Lung (tissue), 12 donors: ENCODE data around the gene ZNF618. TPM values are rescaled to one million over a fixed set of nuclear protein-coding genes. Genes with fewer than 3 reads are reported as not detected.

ENCODE experiments used
- ATAC-seq: fragments of 200-7000 bp; cut with Tn5 transposase; one replicate; pipeline ENCODE4 v1.9.1; 2020; ENCODE audit warnings: moderate number of reproducible peaks; ENCODE audit not compliant: insufficient read depth, low FRiP score
- DNase-seq, 3 donors: peaks; one replicate each; pipeline ENCODE4 v3.0.0-alpha.2; 2013 to 2017
- H3K27ac ChIP-seq, 2 donors: one replicate each; pipeline ENCODE4 v1.5.1; 2013; ENCODE audit warnings: mild to moderate bottlenecking in 2 of 2, moderate library complexity in 2 of 2, control low read depth in 1 of 2, inconsistent platforms in 1 of 2, low read depth in 1 of 2, low read length in 1 of 2
- H3K27me3 ChIP-seq, 3 donors: one replicate each; pipeline ENCODE4 v1.5.1; 2013; ENCODE audit warnings: low read length in 2 of 3; ENCODE audit not compliant: control insufficient read depth in 3 of 3, insufficient read depth in 3 of 3
- H3K36me3 ChIP-seq, 4 donors: one replicate each; pipeline ENCODE4 v1.5.1; 2013; ENCODE audit warnings: low read length in 4 of 4, mild to moderate bottlenecking in 1 of 4, moderate library complexity in 1 of 4; ENCODE audit not compliant: control insufficient read depth in 4 of 4, insufficient read depth in 4 of 4
- H3K4me1 ChIP-seq, 5 donors: one replicate each; pipeline ENCODE4 v1.5.1; 2013; ENCODE audit warnings: low read length in 5 of 5, mild to moderate bottlenecking in 2 of 5, moderate library complexity in 1 of 5; ENCODE audit not compliant: control insufficient read depth in 5 of 5, insufficient read depth in 5 of 5
- H3K4me3 ChIP-seq: one replicate; pipeline ENCODE4 v1.5.1; 2013; ENCODE audit warnings: mild to moderate bottlenecking, control low read depth, moderate library complexity
- H3K9ac ChIP-seq, 2 donors: one replicate each; pipeline ENCODE4 v1.5.1; 2013; ENCODE audit warnings: low read length in 2 of 2, control low read depth in 1 of 2; ENCODE audit not compliant: insufficient read depth in 1 of 2
- H3K9me3 ChIP-seq, 4 donors: one replicate each; pipeline ENCODE4 v1.5.1; 2013; ENCODE audit warnings: low read length in 3 of 4, mild to moderate bottlenecking in 1 of 4, moderate library complexity in 1 of 4; ENCODE audit not compliant: control insufficient read depth in 4 of 4, insufficient read depth in 3 of 4
- WGBS, 2 donors: extraction: QIAGEN DNeasy Blood & Tissue Kit; methylation state at CpG; one replicate each; pipeline ENCODE4 v1.1.7; 2013; 5-methylcytosine and 5-hydroxymethylcytosine counted together
- polyA plus RNA-seq, 2 donors: library from polyadenylated mRNA; stranded (reverse); fragments of 200-250 nt; gene quantifications; one replicate each; pipeline ENCODE4 v1.2.1, GENCODE V29; 2013
- total RNA-seq, 2 donors: library from RNA; depleted of rRNA in 1 of 2; stranded (reverse); fragments of >200 nt in 1 of 2; gene quantifications; one replicate each; pipeline ENCODE4 v1.2.1, GENCODE V29; 2014 to 2021
- TF ChIP-seq, protein P1 (sequence below): IDR thresholded peaks from 2 replicates; pipeline ENCODE4 v1.5.1; 2012; ENCODE audit warnings: mild to moderate bottlenecking; ENCODE audit errors: control extremely low read depth, extremely low read depth
- donor health status: control.
- donor health status: control.
- donor health status: Bipolar disorder and iron deficiency.
- donor health status: healthy.
- donor health status: DM: yes; HTN: yes; CAD: no.

ZNF618 gene
- total and polyA plus RNA-seq, 4 donors, result 1.6 to 16.3 (median 6.0) TPM

- 94 to 95% methylated on average over 4 of the region's 4 CpGs for WGBS, 2 donors
- DNase-seq (no peak), ATAC-seq (no peak)
- no peak overlapping the region for H3K27ac ChIP-seq
- H3K27me3 ChIP-seq, result no peaks in the 10 kb centered on the region
- no peak overlapping the region for H3K4me3 ChIP-seq
- peaks cover 0 to 5% (median 0%) of the 10 kb centered on the region in 4 donors for H3K36me3 ChIP-seq
- TF ChIP-seq, protein P1, sequence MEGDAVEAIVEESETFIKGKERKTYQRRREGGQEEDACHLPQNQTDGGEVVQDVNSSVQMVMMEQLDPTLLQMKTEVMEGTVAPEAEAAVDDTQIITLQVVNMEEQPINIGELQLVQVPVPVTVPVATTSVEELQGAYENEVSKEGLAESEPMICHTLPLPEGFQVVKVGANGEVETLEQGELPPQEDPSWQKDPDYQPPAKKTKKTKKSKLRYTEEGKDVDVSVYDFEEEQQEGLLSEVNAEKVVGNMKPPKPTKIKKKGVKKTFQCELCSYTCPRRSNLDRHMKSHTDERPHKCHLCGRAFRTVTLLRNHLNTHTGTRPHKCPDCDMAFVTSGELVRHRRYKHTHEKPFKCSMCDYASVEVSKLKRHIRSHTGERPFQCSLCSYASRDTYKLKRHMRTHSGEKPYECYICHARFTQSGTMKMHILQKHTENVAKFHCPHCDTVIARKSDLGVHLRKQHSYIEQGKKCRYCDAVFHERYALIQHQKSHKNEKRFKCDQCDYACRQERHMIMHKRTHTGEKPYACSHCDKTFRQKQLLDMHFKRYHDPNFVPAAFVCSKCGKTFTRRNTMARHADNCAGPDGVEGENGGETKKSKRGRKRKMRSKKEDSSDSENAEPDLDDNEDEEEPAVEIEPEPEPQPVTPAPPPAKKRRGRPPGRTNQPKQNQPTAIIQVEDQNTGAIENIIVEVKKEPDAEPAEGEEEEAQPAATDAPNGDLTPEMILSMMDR, result no peak
- peaks cover 0 to 11% (median 0%) of the 10 kb centered on the region in 5 donors for H3K4me1 ChIP-seq
- peaks cover 0 to 17% (median 8%) of the 10 kb centered on the region in 4 donors for H3K9me3 ChIP-seq
- no peak overlapping the region for H3K9ac ChIP-seq
Measured at GRCh38 chr9:113931777-113932176, 55.7 kb downstream of the ZNF618 start.

DNA sequence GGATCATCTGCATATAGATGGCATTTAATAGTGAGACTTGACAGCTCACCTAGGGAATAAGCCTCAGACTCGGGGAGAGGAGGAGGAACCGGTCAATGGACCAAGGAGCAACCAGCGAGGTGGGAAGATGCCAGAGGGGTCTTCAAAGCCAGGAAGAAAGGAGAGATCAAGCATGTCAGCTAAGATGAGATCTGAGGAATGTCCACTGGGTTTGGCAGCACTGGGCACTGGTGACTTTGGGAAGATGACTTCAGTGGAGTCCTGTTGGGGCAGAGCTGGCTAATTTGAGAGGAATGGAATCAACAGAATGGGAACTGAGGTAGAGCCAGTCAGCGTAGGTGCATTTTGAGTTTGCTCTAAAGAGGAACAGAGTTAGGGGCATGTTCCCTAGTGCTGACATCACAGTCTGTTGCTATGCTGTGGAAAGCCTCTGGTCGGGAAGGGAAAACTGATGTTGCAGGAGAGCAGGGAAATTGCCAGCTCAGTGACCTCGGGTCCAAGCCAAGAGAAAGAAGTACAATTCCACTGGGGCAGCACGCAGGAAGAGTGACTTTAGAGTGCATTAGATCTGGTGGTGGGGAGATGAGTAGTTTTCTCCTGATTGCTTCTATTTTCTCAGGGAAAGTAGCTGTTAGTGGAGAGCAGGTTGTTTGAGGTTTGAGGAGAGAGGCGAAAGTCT is 56.9 kb downstream of the ZNF618 start:
- Histone ChIP-seq H3K27me3 (no peaks in the 10 kb centered on the region), H3K9me3 (peaks cover 0 to 8% (median 6%) of the 10 kb centered on the region in 4 donors), H3K9ac (no peak overlapping the region), H3K27ac (no peak overlapping the region), H3K4me3 (no peak overlapping the region), H3K36me3 (peaks cover 0 to 5% (median 0%) of the 10 kb centered on the region in 4 donors), H3K4me1 (peaks cover 0 to 11% (median 0%) of the 10 kb centered on the region in 5 donors)
- TF ChIP-seq, protein P1, result no peak
- ATAC-seq (no peak), DNase-seq (no peak)
- WGBS, 2 donors, result 87 to 90% methylated on average over 8 of the region's 8 CpGs

- H3K36me3 ChIP-seq, result peaks cover 0 to 5% (median 0%) of the 10 kb centered on the region in 4 donors
- H3K4me3 ChIP-seq, result no peak overlapping the region
- peaks cover 0 to 3% (median 2%) of the 10 kb centered on the region in 4 donors for H3K9me3 ChIP-seq
- no peak overlapping the region for H3K9ac ChIP-seq
- no peak for DNase-seq
- ATAC-seq, result no peak
- TF ChIP-seq, protein P1, result no peak
- H3K27me3 ChIP-seq, result no peaks in the 10 kb centered on the region
- no peak overlapping the region for H3K27ac ChIP-seq
- H3K4me1 ChIP-seq, result peaks cover 0 to 11% (median 0%) of the 10 kb centered on the region in 5 donors
Measured at GRCh38 chr9:113933671-113934070, 57.6 kb downstream of the ZNF618 start.
